Stimulated activated CD8-positive, alpha-beta memory T cell treated with anti-CD3 and anti-CD28 coated beads, Interleukin-2, amount 100 ng/mL, for 1 hour (primary cell): ENCODE data around the gene LDLRAD4.

Experiments
- DNase-seq, 2 donors: peaks; one replicate each; pipeline ENCODE4 v3.0.0-alpha.2; 2020; ENCODE audit warnings: low read depth in 2 of 2

The LDLRAD4 gene

GRCh38 chr18:13265008-13265910 is 46.7 kb downstream of the LDLRAD4 start:
- no peak for DNase-seq

GRCh38 chr18:13265911-13266217 is 47.3 kb downstream of the LDLRAD4 start:
- no peak for DNase-seq

GRCh38 chr18:13266218-13267100 is 47.9 kb downstream of the LDLRAD4 start:
- DNase-seq: no peak

GRCh38 chr18:13267431-13267873 is 48.9 kb downstream of the LDLRAD4 start:
- no peak for DNase-seq

GRCh38 chr18:13268158-13269012 is 49.8 kb downstream of the LDLRAD4 start:
- no peak for DNase-seq

GRCh38 chr18:13269013-13269280 is 50.4 kb downstream of the LDLRAD4 start:
- DNase-seq: no peak

GRCh38 chr18:13269521-13270011 is 51.0 kb downstream of the LDLRAD4 start:
- DNase-seq: no peak

- no peak for DNase-seq
These were observed 51.8 kb downstream of the LDLRAD4 start for GRCh38 chr18:13270279-13270855.

GRCh38 chr18:13271302-13271911 is 52.8 kb downstream of the LDLRAD4 start:
- DNase-seq: no peak

GRCh38 chr18:13272416-13272815 is 53.9 kb downstream of the LDLRAD4 start:
- DNase-seq: no peak

- no peak for DNase-seq
These were observed 55.2 kb downstream of the LDLRAD4 start for GRCh38 chr18:13273800-13274199.

GRCh38 chr18:13275075-13275474 is 56.5 kb downstream of the LDLRAD4 start:
- no peak for DNase-seq

- no peak for DNase-seq
These were observed 58.3 kb downstream of the LDLRAD4 start for GRCh38 chr18:13276530-13277520.

- no peak for DNase-seq
These were observed 59.6 kb downstream of the LDLRAD4 start for GRCh38 chr18:13278062-13278630.

GRCh38 chr18:13279181-13280069 is 60.9 kb downstream of the LDLRAD4 start:
- no peak for DNase-seq

- DNase-seq: no peak
These were observed 61.7 kb downstream of the LDLRAD4 start for GRCh38 chr18:13280070-13280795.

- no peak for DNase-seq
These were observed 62.8 kb downstream of the LDLRAD4 start for GRCh38 chr18:13281406-13281805.

- DNase-seq: no peak
These were observed 65.2 kb downstream of the LDLRAD4 start for GRCh38 chr18:13283746-13284145.
